Measurements from ENCODE around the gene MCM10. TPM values are rescaled to one million over a fixed set of nuclear protein-coding genes. Genes with fewer than 3 reads are reported as not detected.
"Not testable (repeated sequence)": the region's sequence is repeated elsewhere in the genome, so short reads cannot be mapped to it uniquely, and the experiment has no call there.

The MCM10 gene
- total RNA-seq, 4 donors from 2014 or later = 1.3 to 15.7 (median 4.0) TPM

- Histone ChIP-seq H3K9me3 (no peaks in the 10 kb centered on the region), H3K4me3 (no peak overlapping the region), H3K27ac (no peak overlapping the region), H3K27me3 (no peaks in the 10 kb centered on the region), H3K36me3 (no peaks in the 10 kb centered on the region), H3K4me1 (no peaks in the 10 kb centered on the region)
- DNase-seq = no peak
- TF ChIP-seq POLR2A (IDR thresholded peaks at IDR 0.05) (no peak), CTCF (IDR thresholded peaks at IDR 0.05) (no peak)
Measured at GRCh38 chr10:13152296-13152695, 9.1 kb upstream of the MCM10 start.

GRCh38 chr10:13155860-13156259, 5.5 kb upstream of the MCM10 start:
- H3K27me3 ChIP-seq, H3K36me3 ChIP-seq, H3K4me3 ChIP-seq, H3K4me1 ChIP-seq, H3K27ac ChIP-seq, H3K9me3 ChIP-seq, DNase-seq: not testable (repeated sequence)

- no peaks in the 10 kb centered on the region for H3K36me3 ChIP-seq
- peak in 1 of 3 donors; percentile 52 for DNase-seq
- H3K27ac ChIP-seq = peak overlapping the region in 2 of 4 donors; percentile 25 to 31
- no peak for TF ChIP-seq POLR2A (IDR thresholded peaks at IDR 0.05)
- no peak for TF ChIP-seq CTCF (IDR thresholded peaks at IDR 0.05)
- H3K27me3 ChIP-seq = no peaks in the 10 kb centered on the region
- H3K4me1 ChIP-seq = peaks cover 0 to 14% (median 4%) of the 10 kb centered on the region in 4 donors
- H3K9me3 ChIP-seq = no peaks in the 10 kb centered on the region
- peak overlapping the region in 3 of 4 donors; percentile 22 to 41 (median 39) for H3K4me3 ChIP-seq
Measured at GRCh38 chr10:13158401-13158800, 3.0 kb upstream of the MCM10 start.

GRCh38 chr10:13161857-13162271, 506 bp downstream of the MCM10 start:
- H3K4me3 ChIP-seq = peak overlapping the region; percentile 46 to 72 (median 58)
- peaks cover 0 to 14% (median 4%) of the 10 kb centered on the region in 4 donors for H3K4me1 ChIP-seq
- DNase-seq = no peak
- no peaks in the 10 kb centered on the region for H3K27me3 ChIP-seq
- no peak for TF ChIP-seq POLR2A (IDR thresholded peaks at IDR 0.05)
- no peak for TF ChIP-seq CTCF (IDR thresholded peaks at IDR 0.05)
- H3K27ac ChIP-seq = no peak overlapping the region
- no peaks in the 10 kb centered on the region for H3K9me3 ChIP-seq
- H3K36me3 ChIP-seq = no peaks in the 10 kb centered on the region

GRCh38 chr10:13163859-13164258, 2.5 kb downstream of the MCM10 start:
- no peak overlapping the region for H3K4me3 ChIP-seq
- no peak for DNase-seq
- H3K36me3 ChIP-seq = no peaks in the 10 kb centered on the region
- H3K4me1 ChIP-seq = peaks cover 0 to 14% (median 4%) of the 10 kb centered on the region in 4 donors
- H3K27ac ChIP-seq = no peak overlapping the region
- no peaks in the 10 kb centered on the region for H3K27me3 ChIP-seq
- no peaks in the 10 kb centered on the region for H3K9me3 ChIP-seq
- TF ChIP-seq CTCF (IDR thresholded peaks at IDR 0.05) = no peak
- no peak for TF ChIP-seq POLR2A (IDR thresholded peaks at IDR 0.05)

- Histone ChIP-seq H3K4me3 (no peak overlapping the region), H3K27me3 (no peaks in the 10 kb centered on the region), H3K36me3 (no peaks in the 10 kb centered on the region), H3K4me1 (peaks cover 0 to 14% (median 4%) of the 10 kb centered on the region in 4 donors), H3K27ac (no peak overlapping the region), H3K9me3 (no peaks in the 10 kb centered on the region)
- no peak for TF ChIP-seq CTCF (IDR thresholded peaks at IDR 0.05)
- TF ChIP-seq POLR2A (IDR thresholded peaks at IDR 0.05) = no peak
- DNase-seq = no peak
Measured at GRCh38 chr10:13165177-13165576, 3.8 kb downstream of the MCM10 start.
